HG03342 (cell line): ENCODE measurements around the gene ABLIM1.
A peak's percentile ranks its signal among the peaks of the same experiment; 100 is the strongest.

Source experiments
- ATAC-seq: cut with Tn5 transposase; IDR thresholded peaks from one replicate; pipeline ENCODE4 v1.9.1; 2021; ENCODE audit warnings: mild to moderate bottlenecking, moderate library complexity; ENCODE audit not compliant: unreplicated experiment

The ABLIM1 gene

DNA sequence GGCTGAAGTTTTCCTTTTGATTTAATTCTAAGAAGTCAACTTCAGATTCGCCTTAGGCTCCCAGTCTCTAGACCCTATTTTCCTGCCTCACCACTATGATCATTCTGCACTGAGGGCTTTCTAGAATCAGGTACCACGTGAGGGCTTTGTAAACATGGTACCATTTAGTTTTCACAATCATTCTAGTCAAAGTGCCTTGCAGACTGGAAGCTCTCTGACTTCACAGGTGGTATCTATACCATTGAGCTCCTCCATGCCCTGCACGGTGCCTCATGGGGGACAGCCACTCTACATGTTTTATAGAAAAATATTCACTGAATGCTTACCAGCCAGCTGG, 106.5 kb downstream of the ABLIM1 start:
- no peak for ATAC-seq

DNA sequence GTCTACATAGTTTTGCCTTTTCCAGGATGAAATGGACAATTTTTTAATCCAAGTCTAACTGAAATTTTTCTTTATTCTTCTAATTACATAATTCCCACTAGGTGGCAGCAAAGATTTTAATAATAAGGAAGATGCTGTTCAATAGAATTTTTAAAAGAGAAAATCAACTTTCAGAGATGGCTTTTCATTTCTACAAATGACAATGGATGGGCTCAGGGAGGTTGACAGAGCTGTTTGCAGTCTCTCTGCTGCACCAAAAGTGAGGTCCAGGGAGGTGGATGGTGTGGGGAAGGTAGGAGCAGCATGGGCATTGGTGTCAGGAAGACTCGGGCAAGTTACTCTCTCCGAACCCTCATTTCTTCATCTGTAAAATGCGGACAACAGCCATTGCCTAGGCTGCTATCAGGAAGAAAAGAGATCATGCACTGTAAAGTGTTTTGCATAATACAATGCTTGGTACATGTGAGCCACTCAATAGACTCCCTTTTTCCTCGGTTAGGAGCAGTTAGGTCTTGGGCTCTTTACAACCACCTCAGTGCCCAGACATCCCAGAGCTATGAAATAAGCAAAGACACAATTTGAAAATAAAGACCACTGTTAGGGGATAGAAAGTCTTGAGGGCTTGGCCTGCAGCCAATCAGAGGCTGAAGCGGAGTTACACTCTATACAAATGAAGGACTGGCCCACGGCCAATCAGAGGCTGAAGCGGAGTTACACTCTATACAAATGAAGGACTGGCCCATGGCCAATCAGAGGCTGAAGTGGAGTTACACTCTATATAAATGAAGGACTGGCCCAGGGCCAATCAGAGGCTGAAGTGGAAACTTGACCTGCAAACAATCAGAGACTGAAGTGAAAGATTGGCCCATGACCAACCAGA, 107.1 kb downstream of the ABLIM1 start:
- no peak for ATAC-seq

DNA sequence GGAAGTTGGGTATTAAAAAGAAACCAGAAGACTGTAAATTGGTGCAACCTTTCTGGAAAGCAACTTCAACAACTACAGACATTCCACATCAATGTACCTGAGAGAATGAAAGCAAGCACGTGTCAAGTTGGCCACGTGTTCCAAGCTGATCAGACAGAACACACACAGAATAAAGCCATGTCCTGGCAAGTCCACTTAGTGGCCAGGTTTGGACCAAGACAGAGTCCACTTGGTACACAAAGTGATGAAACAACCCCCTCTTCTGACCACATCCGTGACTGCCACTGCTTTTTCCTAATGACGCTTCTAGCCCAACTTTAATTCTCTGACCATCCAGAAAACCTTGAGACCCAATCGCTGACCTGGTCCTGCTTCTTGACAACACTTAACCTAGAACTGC, 109.4 kb downstream of the ABLIM1 start:
- ATAC-seq, result no peak

DNA sequence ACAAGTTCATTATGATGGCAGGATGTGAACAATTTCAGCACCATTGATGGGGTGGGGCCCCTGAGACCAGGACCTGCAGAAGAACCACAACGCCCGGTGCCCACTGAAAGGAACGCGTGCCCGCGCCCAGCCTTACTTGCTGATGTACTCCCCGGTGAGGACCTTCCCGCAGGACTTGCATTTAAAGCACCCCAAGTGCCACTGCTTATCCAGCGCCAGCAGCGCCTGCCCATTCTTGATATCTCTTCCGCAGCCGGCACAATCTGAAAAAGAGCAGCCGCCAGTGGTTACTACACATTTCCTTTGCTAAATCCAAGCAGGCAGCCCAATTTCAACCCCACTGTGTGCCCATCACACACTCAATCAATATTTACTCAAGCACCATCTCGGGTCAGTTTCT, 110.6 kb downstream of the ABLIM1 start:
- no peak for ATAC-seq

DNA sequence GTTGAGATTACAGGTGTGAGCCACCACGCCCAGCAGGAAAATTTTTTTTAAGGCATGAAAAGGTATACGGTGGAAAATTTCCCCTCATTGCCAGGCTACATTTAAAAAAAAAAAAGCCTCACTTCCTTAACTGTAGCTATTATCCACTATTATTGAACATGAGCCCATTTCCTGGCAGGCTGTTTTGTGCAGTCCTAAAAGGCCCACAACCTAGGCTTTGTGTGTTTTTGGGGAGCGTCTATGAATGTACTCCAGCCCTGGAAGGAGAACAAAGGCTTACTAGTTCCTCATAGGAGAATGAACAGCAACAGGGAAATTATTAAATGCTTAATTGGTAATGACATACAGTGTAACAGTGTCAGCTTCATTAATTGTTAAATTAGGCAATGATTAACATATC, 111.0 kb downstream of the ABLIM1 start:
- ATAC-seq, result no peak

DNA sequence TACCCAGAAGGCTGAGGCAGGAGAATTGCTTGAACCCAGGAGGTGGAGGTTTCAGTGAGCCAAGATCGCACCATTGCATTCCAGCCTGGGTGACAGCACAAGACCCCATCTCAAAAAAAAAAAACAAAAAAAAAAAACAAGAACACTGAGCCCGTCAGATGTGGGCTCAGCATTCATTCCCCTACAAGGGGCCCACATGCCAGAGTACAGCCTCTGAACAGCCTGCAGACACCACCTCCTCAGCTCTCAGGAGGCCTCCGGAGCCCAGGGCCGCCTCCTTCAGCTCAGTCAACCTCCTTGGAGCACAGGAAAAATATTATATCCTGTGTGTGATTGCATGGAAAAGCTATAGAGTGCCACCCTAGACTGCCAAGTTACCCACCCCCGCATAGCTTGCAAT, 112.3 kb downstream of the ABLIM1 start:
- ATAC-seq, result no peak

DNA sequence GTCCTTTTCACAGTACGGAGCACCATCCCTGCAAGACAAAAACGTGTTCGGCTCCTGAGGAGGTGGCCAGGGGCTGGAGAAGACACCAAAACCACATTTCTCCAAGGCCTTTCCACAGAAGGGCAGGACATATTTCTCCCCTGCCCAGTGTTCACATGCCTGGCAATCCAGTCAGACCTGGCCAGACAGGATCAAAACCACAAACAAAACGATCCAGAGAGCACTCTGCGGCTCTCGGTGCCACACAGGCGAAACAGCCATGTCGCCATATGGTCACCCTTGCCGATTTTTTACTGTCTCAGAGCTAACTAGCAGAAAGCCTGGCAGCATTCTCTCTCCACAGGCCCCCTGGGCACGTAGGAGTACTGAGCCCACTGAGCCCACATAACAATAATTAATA, 113.0 kb downstream of the ABLIM1 start:
- no peak for ATAC-seq

DNA sequence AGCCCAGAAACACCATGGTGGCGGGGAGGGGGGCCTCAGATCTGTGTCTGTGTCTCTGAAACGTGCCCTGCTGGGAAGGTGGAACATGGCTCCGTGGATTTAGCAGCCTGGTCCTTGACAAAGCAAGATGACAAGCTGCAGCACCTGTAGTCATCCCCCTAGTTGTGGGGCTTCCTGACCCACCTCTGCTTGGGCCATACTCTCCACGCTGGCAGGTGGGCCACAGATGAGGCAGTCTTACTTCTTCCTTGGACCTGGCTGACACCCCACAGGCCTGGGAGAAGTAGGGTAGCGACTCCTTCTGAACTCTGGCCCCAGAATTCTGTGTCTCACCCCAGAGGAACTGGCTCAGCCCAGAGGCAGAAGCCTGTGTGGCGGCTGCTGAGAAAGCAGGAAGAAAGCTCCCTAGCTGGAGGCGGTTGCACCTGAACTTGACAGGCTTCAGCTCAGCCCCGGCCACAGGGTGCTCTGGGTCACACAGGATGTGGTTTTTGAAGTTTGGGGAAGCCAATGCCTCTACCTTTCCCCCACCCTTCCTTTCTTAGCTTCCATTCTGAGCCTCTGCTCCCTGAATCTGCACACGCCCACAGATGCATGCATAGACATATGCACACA, 113.9 kb downstream of the ABLIM1 start:
- peak; percentile 94 for ATAC-seq

DNA sequence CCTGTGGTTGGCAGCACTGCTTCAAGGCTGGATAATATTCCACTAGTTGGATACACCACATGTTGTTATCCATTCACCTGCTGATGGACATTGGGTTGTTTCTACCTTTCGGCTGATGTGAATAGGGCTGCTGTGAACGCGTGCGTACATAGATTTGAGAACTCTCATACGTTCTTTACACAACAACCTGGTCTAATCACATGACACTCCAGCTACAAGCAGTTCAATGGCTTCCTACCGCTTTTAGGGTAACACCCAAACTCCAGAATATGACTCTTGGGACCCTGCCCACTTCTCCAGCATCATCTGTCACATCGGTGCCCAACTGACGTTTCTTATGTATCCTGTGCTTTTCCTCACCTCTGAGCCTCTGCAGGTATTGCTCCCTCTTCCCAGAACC, 114.6 kb downstream of the ABLIM1 start:
- ATAC-seq, result no peak

DNA sequence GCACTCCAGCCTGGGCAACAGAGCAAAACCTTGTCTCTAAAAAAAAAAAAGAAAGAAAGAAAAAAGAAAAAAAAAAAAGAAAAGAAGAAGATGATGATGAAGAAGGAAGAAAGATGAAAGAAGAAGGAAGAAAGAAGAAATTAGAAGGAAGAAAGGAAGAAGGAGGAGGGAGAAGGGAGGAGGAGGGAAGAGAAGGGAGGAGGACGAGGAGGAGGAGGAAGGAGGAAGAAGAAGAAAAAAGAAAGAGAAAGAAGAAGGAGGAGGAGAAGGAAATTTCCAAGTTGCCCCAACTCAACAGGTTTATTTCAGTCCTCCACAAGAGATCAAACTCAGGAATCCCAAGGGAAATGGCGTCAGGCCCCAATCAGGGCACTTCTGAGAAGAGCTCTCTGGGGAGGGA, 115.7 kb downstream of the ABLIM1 start:
- no peak for ATAC-seq

DNA sequence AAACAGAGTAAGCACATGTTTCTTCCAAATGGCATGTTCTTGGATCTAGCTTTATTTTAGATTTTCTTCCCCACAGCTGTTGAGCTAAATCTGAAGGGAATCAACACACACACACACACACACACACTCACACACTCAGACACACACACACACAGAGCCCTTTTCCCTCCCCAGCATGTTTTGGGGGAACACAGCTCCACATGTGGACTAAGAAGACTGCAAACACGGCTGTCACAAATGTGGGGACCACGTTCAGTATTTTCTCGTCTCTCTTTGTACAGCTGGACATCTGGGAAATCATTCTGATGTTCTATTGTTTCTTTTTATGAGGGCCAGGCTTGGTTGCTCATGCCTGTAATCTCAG, 116.3 kb downstream of the ABLIM1 start:
- ATAC-seq, result no peak

DNA sequence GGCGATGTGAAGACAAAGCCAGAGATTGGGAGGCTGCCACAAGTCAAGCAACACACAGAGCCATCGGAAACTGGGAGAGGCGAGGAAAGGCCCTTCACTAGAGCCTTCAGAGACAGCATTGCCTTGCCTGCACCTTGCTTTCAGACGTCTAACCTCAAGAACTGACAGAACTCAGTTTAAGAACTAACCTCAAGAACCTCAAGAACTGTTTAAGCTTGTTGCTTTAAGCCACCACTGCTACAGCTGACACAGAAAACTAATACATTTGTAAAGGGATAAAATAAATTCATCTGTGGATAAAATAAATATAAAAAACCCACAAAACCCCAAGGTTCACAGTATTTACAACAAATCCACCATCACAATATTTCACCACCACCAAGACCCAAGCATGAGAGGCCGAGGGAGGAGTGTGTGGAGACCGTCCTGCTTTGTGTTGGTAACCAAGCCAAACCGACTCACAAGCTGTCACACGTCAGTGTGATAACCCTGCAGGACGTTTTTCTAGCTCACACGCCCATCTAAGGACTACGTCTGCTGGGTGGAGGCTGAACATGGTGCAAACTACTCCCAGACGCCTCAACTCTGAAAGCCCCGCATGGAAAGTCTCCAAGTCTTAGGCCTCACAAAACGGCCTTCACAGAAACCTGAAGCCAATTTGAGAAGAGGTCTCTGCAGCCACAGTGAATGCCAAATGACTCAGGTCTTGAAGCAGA, 116.8 kb downstream of the ABLIM1 start:
- no peak for ATAC-seq

DNA sequence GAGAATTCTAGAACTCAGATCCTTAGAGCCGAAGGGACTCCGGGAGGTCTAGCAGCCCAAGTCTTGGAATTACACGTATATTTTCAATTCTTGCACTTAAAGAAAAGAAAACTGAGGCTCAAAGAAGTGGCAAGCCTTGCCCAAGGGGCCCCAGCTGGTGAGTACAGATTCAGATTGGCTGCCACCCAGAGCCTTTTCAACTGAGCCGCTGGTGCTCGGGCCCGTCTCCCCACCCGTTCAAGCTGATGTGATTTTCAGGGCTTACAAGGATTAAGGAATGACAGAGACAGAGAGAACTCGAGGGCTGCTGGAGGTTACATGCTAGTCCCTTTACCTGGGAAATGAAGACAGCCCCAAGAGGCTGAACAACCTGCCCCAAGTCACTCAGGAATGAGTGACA, 117.8 kb downstream of the ABLIM1 start:
- no peak for ATAC-seq

DNA sequence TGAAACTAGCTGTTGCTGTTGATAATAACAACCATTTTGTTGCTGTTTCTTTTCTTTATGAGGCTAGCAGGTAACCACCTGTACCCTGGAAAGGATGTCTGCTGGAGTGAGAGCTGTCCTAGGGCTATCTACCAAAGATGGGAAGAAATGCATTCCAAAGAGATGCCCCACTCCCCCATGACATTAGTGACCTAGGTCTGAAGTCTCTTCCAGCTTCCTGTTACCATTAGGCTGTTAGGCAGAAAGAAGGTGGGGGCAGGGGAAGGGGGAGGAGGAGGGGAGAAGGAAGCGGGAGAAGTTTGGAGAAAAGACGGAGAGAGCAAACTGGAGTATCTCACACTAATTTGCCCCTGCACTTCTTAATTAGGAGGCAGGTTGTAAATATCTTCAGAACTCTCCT, 118.5 kb downstream of the ABLIM1 start:
- ATAC-seq, result no peak

DNA sequence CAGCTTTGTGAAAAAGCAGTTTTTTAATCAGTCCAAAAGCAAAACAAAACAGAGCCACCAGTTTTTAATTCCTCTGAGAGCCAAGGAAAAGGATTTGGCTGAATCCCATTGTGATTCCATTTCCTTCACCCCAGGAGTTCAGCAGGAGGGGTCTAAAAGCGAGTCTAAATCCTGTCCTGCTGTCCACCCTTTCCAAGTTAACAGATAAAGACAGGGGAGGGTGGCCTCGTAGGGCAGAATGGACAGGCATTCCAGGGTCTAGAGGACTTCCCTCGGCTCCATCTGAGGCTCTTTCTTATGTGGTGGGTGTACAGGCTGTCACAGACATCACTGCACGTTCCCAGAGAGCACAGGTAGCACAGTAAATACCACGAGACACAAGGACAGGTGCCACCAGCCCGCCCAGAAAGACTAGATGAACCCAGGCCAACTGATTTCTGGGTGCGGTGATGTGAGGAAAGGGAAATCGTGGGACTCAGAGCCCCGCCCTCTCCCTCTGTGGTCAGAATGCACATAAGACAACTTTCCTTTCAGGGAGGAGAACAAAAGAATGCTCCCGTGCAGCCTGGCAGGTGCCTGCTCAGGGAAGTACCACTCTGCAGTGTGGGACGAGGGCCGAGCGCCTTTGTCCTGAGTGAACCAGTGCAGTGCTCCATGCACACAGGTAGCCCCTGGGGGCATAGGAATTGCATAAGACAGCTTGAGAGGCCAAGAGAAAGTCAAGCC, 119.7 kb downstream of the ABLIM1 start:
- no peak for ATAC-seq

DNA sequence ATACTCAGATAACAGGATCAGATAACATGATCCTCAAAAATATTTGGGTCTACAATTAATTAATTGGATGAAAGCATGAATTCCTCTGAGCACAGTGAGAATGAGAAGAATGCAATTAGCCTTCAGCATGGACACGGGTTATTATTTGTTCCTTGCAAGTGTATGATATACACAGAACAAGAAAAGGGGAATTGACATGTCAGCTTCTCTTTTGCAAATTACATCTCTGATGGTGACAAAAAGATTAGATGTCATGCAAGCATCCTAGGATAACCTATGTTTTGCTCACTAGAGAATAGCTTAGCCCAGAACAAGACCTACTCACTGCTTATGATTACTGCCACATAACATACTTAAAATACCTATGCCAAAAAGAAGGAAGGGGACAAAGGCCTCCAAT, 120.3 kb downstream of the ABLIM1 start:
- no peak for ATAC-seq

DNA sequence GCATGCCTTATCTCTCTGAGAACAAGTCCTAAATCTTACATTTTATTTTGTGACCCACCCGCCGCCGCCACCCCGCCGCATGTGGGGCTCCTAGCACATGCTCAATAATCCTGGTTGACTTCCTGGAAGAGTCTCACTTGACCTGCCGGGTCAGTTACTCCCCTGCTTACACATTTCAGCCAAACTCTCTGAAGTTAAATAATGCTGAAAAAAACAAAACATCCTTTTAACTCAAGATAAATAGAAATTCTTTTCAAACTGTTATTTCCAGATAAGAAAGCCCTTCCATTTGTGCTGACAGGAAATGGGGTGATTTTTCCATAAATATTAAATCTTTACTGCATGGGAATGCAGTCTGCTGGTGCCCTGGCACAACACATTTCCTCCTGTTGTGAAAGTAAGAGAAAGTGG, 123.5 kb downstream of the ABLIM1 start:
- no peak for ATAC-seq

DNA sequence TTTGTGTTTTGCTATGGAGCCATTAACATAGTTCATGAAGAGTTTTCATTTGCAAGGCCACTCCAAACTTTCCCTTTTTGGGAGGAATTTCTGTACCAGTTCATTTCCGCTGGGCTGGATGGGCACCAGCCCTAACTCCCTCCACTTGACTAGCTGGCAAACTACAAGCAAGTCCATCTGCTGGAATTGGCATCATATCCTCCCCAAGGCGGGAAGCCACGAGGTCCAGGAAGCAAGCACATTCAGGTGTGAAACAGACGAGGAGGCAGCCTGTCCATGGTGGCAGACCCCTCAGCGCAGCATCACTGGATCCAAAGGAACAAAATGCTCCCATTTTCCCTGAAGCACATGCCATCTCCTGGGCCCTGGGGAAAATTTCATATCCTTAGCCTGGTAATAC, 125.8 kb downstream of the ABLIM1 start:
- ATAC-seq, result no peak

DNA sequence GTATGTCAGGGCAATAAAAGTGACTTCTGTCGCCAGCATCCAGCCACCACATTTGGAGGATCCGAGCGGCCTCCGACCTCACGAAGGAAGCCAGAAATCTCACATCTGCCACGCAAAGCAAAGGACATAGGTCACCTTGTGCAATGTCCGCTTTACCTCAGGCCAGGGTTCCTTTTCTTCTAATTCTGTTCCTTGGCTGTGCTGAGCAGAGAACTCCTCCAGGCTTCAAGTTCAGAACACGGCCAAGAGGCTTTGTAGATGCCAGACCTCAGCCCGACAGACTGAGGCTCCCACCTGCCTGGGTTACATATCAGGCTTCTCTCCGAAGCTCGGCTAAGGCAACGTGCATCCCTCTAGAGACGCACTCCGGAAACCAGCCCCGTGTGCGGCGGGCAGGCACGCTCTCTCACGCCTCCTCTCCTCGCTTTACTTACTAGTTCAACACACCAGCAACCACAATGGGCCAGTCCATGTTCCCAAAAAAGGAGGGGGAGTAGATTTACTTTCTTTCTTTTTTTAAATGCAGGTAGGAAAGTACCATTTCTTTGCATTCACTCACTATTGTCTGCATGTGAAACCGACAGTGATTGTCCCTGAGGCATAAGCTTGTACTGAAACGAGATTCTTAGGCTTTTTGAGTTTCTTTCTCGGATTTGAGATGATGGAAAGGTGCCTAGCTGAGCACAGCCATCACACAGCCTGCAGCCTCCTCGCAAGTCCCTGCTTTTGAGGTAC, 131.4 kb downstream of the ABLIM1 start:
- ATAC-seq, result peak; percentile 98

DNA sequence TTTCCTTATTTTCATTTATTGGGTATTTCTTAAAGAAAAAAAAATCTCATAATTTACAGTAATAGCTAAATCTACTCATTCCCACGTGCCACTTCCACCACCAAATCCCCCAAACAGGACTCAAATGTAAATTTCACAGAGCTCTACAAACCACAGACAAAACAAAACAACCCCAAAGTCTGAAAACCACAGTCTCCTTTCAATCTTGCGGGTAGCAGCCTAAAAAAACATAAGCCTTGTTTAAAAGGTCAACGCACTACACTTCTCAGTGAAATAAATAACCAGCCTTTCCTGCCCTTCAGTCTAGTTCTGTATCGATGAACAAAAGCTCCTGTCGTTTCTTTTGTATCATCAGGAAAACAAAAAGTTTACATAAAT, 132.0 kb downstream of the ABLIM1 start:
- peak; percentile 29 for ATAC-seq
